GM23338 (cell line): ENCODE measurements around the gene SLIT1. TPM values are rescaled to one million over a fixed set of nuclear protein-coding genes. Genes with fewer than 3 reads are reported as not detected.

Source experiments
- ATAC-seq: fragments of 200-7000 bp; cut with Tn5 transposase; 3 replicates; pipeline ENCODE4 v1.9.1; 2020
- DNase-seq: peaks from one replicate; pipeline ENCODE4 v3.0.0-alpha.2; 2015; ENCODE audit warnings: low spot score
- H2AFZ ChIP-seq: fragments of 200-600 bp; sonication (generic); 2 replicates; pipeline ENCODE4 v1.8.0; 2016; ENCODE audit warnings: antibody characterized with exemption, mild to moderate bottlenecking, moderate library complexity
- H3F3A ChIP-seq: fragments of 200-600 bp; sonication (generic); replicated peaks from 2 replicates; pipeline ENCODE4 v1.8.0; 2017; ENCODE audit warnings: antibody characterized with exemption, mixed run types, low read depth
- H3K27ac ChIP-seq: fragments of 200-600 bp; sonication (generic); 2 replicates; pipeline ENCODE4 v1.6.1; 2016; ENCODE audit warnings: low read depth
- H3K27me3 ChIP-seq: fragments of 200-600 bp; sonication (generic); 2 replicates; pipeline ENCODE4 v1.8.0; 2016; ENCODE audit warnings: mild to moderate bottlenecking, mixed run types, moderate library complexity; ENCODE audit not compliant: insufficient read depth
- H3K36me3 ChIP-seq: fragments of 200-600 bp; sonication (generic); 2 replicates; pipeline ENCODE4 v1.8.0; 2016; ENCODE audit warnings: mild to moderate bottlenecking; ENCODE audit not compliant: insufficient read depth
- H3K4me1 ChIP-seq: fragments of 200-600 bp; sonication (generic); 2 replicates; pipeline ENCODE4 v1.8.0; 2016; ENCODE audit warnings: mild to moderate bottlenecking, moderate library complexity; ENCODE audit not compliant: insufficient read depth
- H3K4me2 ChIP-seq: fragments of 200-600 bp; sonication (generic); 2 replicates; pipeline ENCODE4 v1.7.1; 2017; ENCODE audit warnings: mixed run types
- H3K4me3 ChIP-seq: fragments of 200-600 bp; sonication (generic); 2 replicates; pipeline ENCODE4 v1.6.1; 2016; ENCODE audit warnings: mixed run types
- H3K79me2 ChIP-seq: fragments of 200-600 bp; sonication (generic); replicated peaks from 2 replicates; pipeline ENCODE4 v1.8.0; 2017; ENCODE audit warnings: mild to moderate bottlenecking; ENCODE audit not compliant: insufficient read depth
- H3K9me2 ChIP-seq: fragments of 200-600 bp; sonication (generic); 2 replicates; pipeline ENCODE4 v1.8.0; 2017; ENCODE audit not compliant: insufficient read depth
- H4K20me1 ChIP-seq: fragments of 200-600 bp; sonication (generic); replicated peaks from 2 replicates; pipeline ENCODE4 v1.8.0; 2017; ENCODE audit warnings: mild to moderate bottlenecking; ENCODE audit not compliant: insufficient read depth
- H3K27ac Mint-ChIP-seq: 2 replicates; pipeline ENCODE4 v1.8.0; 2020; ENCODE audit warnings: inconsistent platforms, mild to moderate bottlenecking, moderate library complexity, mixed read lengths
- H3K27me3 Mint-ChIP-seq: 3 replicates; pipeline ENCODE4 v1.8.0; 2022; ENCODE audit warnings: low read depth, mild to moderate bottlenecking, moderate library complexity, mixed read lengths, inconsistent platforms; ENCODE audit not compliant: insufficient read depth, poor library complexity
- H3K36me3 Mint-ChIP-seq: 3 replicates; pipeline ENCODE4 v1.8.0; 2021; ENCODE audit warnings: low read depth, mild to moderate bottlenecking, inconsistent platforms, moderate library complexity, mixed read lengths
- H3K4me1 Mint-ChIP-seq: 3 replicates; pipeline ENCODE4 v1.8.0; 2020; ENCODE audit warnings: mild to moderate bottlenecking, inconsistent platforms, mixed read lengths
- H3K4me3 Mint-ChIP-seq: 3 replicates; pipeline ENCODE4 v1.8.0; 2021; ENCODE audit warnings: moderate library complexity, mild to moderate bottlenecking, inconsistent platforms, mixed read lengths
- H3K9me3 Mint-ChIP-seq: 3 replicates; pipeline ENCODE4 v1.8.0; 2020; ENCODE audit warnings: moderate library complexity, mild to moderate bottlenecking, inconsistent platforms, mixed read lengths
- CREB1 ChIP-seq: fragments of 250-450 bp; sonication (Bioruptor Pico); IDR thresholded peaks from 2 replicates; pipeline ENCODE4 v1.5.0; 2020; ENCODE audit warnings: low read depth, mild to moderate bottlenecking, moderate library complexity
- CTCF ChIP-seq, 2 experiments: fragments of 200-600 bp in 1 of 2; sonication (generic) in 1 of 2; conservative IDR thresholded peaks; 2 replicates each; pipeline versions ENCODE4 v1.5.1 to v1.6.1; 2016 to 2017; ENCODE audit warnings: antibody characterized with exemption in 2 of 2, low read depth in 2 of 2, mild to moderate bottlenecking in 2 of 2, moderate library complexity in 1 of 2
- EZH2 ChIP-seq: fragments of 200-600 bp; sonication (generic); IDR thresholded peaks from one replicate; pipeline ENCODE4 v1.8.0; 2017; ENCODE audit warnings: antibody characterized with exemption, mild to moderate bottlenecking, low read depth; ENCODE audit not compliant: unreplicated experiment
- JUNB ChIP-seq: IDR thresholded peaks from one replicate; pipeline ENCODE4 v1.6.1; 2016; ENCODE audit warnings: antibody characterized with exemption; ENCODE audit not compliant: unreplicated experiment
- NANOG ChIP-seq: IDR thresholded peaks from 2 replicates; pipeline ENCODE4 v1.6.1; 2016; ENCODE audit warnings: antibody characterized with exemption, borderline replicate concordance
- ZNF114 ChIP-seq: fragments of 250-450 bp; sonication (Bioruptor Pico); IDR thresholded peaks from 2 replicates; pipeline ENCODE4 v1.5.0; 2020; ENCODE audit warnings: mild to moderate bottlenecking, moderate library complexity
- ZNF462 ChIP-seq: fragments of 250-450 bp; sonication (Bioruptor Pico); IDR thresholded peaks from 2 replicates; pipeline ENCODE4 v1.5.0; 2020; ENCODE audit warnings: mild to moderate bottlenecking, moderate library complexity
- polyA plus RNA-seq: library from polyadenylated mRNA; unstranded; fragments of >200 nt; fragmentation: Nextera tagmentation; extraction: Ambion mirVana; gene quantifications from 2 replicates; pipeline ENCODE4 v1.2.1, GENCODE V29; 2016
- total RNA-seq: library from RNA; depleted of rRNA; stranded (reverse); fragments of >200 nt; shearing (Covaris generic); gene quantifications from 2 replicates; pipeline ENCODE4 v1.2.3, GENCODE V29; 2014

The SLIT1 gene
- total and polyA plus RNA-seq, 2 experiments from 2014 or later: 0.76 to 1.7 TPM

- no peak for DNase-seq
- H3K4me2 ChIP-seq: no peak overlapping the region
- no peaks in the 10 kb centered on the region for H4K20me1 ChIP-seq
- Mint-ChIP-seq H3K27ac (no peak overlapping the region), H3K4me3 (no peak overlapping the region), H3K9me3 (no peaks in the 10 kb centered on the region), H3K36me3 (no peaks in the 10 kb centered on the region), H3K27me3 (peaks cover 5% of the 10 kb centered on the region), H3K4me1 (peaks cover 5% of the 10 kb centered on the region)
- H3K4me3 ChIP-seq: no peak overlapping the region
- 0 out of 2 replicates have a peak, but pooled peaks cover 5% of the 10 kb centered on the region for H3K27me3 ChIP-seq
- H3K36me3 ChIP-seq: no peaks in the 10 kb centered on the region
- no peaks in the 10 kb centered on the region for H3K4me1 ChIP-seq
- no peaks in the 10 kb centered on the region for H3K79me2 ChIP-seq
- H3K9me2 ChIP-seq: no peaks in the 10 kb centered on the region
- no peaks in the 10 kb centered on the region for H3F3A ChIP-seq
- no peak for ATAC-seq
- TF ChIP-seq NANOG (no peak), EZH2 (no peak), CTCF (conservative IDR thresholded peaks at IDR 0.05; ENCODE audit: low read depth in 2 of 2) (no peak), ZNF114 (CRISPR knock-in tag) (no peak), CREB1 (CRISPR knock-in tag) (no peak), ZNF462 (CRISPR knock-in tag) (no peak), JUNB (no peak)
- H3K27ac ChIP-seq: no peak overlapping the region
- H2AFZ ChIP-seq: no peak overlapping the region
These were observed 10.8 kb downstream of the SLIT1 start for GRCh38 chr10:97174941-97175340.
